ENCODE measurements around the gene PCDH15. TPM values are rescaled to one million over a fixed set of nuclear protein-coding genes. Genes with fewer than 3 reads are reported as not detected.

PCDH15 gene
- total RNA-seq, 1 donor from 2014 or later: not detected

DNA sequence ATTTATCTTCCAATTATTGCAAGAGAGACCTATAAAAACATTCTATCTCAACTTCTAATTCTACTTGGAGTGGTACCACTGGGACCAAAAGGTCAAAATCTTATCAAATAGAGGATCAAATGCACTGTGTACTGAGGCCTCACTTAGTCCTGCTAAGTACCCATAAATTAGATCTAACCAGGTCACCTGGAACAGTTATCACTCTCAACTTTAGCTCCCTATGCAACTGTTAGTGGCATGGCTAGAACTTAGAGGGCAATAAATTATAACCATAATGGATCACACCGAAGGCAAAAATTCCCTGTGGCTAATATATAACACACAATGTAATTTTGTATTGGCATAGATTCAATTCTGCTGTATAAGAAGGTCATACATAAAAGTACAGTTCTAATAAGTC, 428.9 kb downstream of the PCDH15 start:
- Mint-ChIP-seq H3K4me3 (ENCODE audit: unreplicated experiment) (no peak overlapping the region), H3K9me3 (ENCODE audit: low read depth) (no peaks in the 10 kb centered on the region), H3K27ac (ENCODE audit: unreplicated experiment) (no peak overlapping the region), H3K36me3 (ENCODE audit: low read depth) (no peaks in the 10 kb centered on the region), H3K4me1 (ENCODE audit: low read depth) (no peaks in the 10 kb centered on the region), H3K27me3 (ENCODE audit: low read depth) (no peaks in the 10 kb centered on the region)
- TF ChIP-seq, protein P1, sequence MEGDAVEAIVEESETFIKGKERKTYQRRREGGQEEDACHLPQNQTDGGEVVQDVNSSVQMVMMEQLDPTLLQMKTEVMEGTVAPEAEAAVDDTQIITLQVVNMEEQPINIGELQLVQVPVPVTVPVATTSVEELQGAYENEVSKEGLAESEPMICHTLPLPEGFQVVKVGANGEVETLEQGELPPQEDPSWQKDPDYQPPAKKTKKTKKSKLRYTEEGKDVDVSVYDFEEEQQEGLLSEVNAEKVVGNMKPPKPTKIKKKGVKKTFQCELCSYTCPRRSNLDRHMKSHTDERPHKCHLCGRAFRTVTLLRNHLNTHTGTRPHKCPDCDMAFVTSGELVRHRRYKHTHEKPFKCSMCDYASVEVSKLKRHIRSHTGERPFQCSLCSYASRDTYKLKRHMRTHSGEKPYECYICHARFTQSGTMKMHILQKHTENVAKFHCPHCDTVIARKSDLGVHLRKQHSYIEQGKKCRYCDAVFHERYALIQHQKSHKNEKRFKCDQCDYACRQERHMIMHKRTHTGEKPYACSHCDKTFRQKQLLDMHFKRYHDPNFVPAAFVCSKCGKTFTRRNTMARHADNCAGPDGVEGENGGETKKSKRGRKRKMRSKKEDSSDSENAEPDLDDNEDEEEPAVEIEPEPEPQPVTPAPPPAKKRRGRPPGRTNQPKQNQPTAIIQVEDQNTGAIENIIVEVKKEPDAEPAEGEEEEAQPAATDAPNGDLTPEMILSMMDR (IDR thresholded peaks at IDR 0.05): no peak
- no peak for DNase-seq (ENCODE audit: low spot score)

DNA sequence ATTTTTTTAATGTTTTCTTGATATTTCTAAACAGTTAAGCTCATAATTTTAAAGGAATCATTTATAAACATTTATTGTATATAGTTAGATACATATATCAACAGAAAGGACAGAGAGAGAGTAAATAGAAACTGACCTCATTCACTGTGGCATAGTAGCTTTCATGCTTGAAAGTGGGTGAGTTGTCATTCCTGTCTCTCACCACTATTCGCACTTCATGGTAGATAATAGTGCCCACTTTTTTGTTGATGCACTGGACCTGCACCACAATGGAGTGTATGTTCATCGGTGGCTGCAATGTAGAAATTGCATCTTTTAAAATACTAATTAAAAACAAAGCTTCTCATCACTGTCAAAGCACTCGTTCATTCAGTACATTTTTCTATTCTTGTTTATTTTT, 432.0 kb downstream of the PCDH15 start:
- Mint-ChIP-seq H3K9me3 (ENCODE audit: low read depth) (no peaks in the 10 kb centered on the region), H3K27me3 (ENCODE audit: low read depth) (no peaks in the 10 kb centered on the region), H3K27ac (ENCODE audit: unreplicated experiment) (no peak overlapping the region), H3K36me3 (ENCODE audit: low read depth) (no peaks in the 10 kb centered on the region), H3K4me3 (ENCODE audit: unreplicated experiment) (no peak overlapping the region), H3K4me1 (ENCODE audit: low read depth) (no peaks in the 10 kb centered on the region)
- TF ChIP-seq, protein P1 (IDR thresholded peaks at IDR 0.05): no peak
- no peak for DNase-seq (ENCODE audit: low spot score)

DNA sequence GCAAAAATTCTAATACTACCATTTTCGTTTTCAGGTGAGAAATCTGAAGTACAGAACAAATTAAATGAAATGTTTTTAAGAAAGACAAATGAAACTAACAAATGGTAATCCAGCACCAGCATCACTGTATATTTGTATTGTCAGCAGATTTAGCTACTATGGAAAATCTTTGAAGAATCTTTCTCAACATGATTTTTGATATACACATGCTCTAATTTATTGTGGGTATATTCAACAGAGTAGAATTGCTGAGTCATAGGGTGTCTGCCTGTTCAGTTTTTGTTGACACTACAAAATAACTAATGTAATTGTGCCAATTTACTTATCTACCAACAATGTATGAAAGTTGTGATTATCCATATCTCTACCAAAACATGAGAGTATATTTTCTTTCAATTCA, 437.6 kb downstream of the PCDH15 start:
- no peak overlapping the region for H3K27ac Mint-ChIP-seq (ENCODE audit: unreplicated experiment)
- H3K4me1 Mint-ChIP-seq (ENCODE audit: low read depth): no peaks in the 10 kb centered on the region
- no peaks in the 10 kb centered on the region for H3K27me3 Mint-ChIP-seq (ENCODE audit: low read depth)
- no peaks in the 10 kb centered on the region for H3K36me3 Mint-ChIP-seq (ENCODE audit: low read depth)
- H3K4me3 Mint-ChIP-seq (ENCODE audit: unreplicated experiment): no peak overlapping the region
- DNase-seq (ENCODE audit: low spot score): no peak
- TF ChIP-seq, protein P1 (IDR thresholded peaks at IDR 0.05): no peak
- H3K9me3 Mint-ChIP-seq (ENCODE audit: low read depth): peaks cover 2% of the 10 kb centered on the region

DNA sequence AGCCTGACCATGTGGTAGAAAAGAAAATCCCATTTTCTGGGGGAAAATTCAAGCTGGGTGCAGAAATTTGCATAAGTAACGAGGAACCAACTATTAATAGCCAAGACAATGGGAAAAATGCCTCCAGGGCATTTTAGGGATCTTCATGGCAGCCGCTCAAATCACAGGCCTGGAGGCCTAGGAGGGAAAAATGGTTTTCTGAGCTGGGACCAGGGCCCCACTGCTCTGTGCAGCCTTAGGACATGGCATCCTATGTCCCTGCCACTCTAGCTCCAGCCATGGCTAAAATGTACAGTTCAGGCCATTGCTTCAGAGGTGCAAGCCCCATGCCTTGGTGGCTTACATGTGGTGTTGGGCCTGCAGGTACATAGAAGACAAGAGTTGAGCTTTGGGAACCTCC, 459.0 kb downstream of the PCDH15 start:
- peaks cover 19% of the 10 kb centered on the region for H3K9me3 Mint-ChIP-seq (ENCODE audit: low read depth)
- TF ChIP-seq, protein P1 (IDR thresholded peaks at IDR 0.05): no peak
- no peak overlapping the region for H3K27ac Mint-ChIP-seq (ENCODE audit: unreplicated experiment)
- no peaks in the 10 kb centered on the region for H3K36me3 Mint-ChIP-seq (ENCODE audit: low read depth)
- H3K27me3 Mint-ChIP-seq (ENCODE audit: low read depth): no peaks in the 10 kb centered on the region
- no peak overlapping the region for H3K4me3 Mint-ChIP-seq (ENCODE audit: unreplicated experiment)
- H3K4me1 Mint-ChIP-seq (ENCODE audit: low read depth): no peaks in the 10 kb centered on the region
- no peak for DNase-seq (ENCODE audit: low spot score)

DNA sequence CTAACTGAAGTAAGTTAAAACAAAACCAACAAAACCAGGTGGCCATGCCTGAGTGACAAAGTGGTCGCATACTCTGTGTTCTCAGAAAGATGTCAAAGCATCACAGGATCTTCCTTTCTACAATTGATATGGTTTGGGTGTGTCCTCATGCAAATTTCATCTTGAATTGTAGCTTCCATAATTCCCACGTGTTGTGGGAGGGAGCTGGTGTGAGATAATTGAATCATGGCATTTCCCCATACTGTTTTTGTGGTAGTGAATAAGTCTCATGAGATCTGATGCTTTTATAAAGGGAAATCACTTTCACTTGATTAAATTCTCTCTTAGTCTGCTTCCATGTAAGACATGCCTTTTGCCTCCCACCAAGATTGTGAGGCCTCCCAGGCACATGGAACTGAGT, 465.7 kb downstream of the PCDH15 start:
- H3K4me1 Mint-ChIP-seq (ENCODE audit: low read depth): no peaks in the 10 kb centered on the region
- TF ChIP-seq, protein P1 (IDR thresholded peaks at IDR 0.05): no peak
- no peak for DNase-seq (ENCODE audit: low spot score)
- peaks cover 7% of the 10 kb centered on the region for H3K9me3 Mint-ChIP-seq (ENCODE audit: low read depth)
- H3K36me3 Mint-ChIP-seq (ENCODE audit: low read depth): no peaks in the 10 kb centered on the region
- no peak overlapping the region for H3K4me3 Mint-ChIP-seq (ENCODE audit: unreplicated experiment)
- no peaks in the 10 kb centered on the region for H3K27me3 Mint-ChIP-seq (ENCODE audit: low read depth)
- H3K27ac Mint-ChIP-seq (ENCODE audit: unreplicated experiment): no peak overlapping the region
